IMR-90 (cell line): Measurements from ENCODE around the gene OMD. TPM values are rescaled to one million over a fixed set of nuclear protein-coding genes. Genes with fewer than 3 reads are reported as not detected.

Source experiments
- ATAC-seq: fragments of 200-7000 bp; cut with Tn5 transposase; 2 replicates; pipeline ENCODE4 v1.9.1; 2020; ENCODE audit warnings: low read depth, mild to moderate bottlenecking, moderate library complexity
- BruUV-seq: library from RNA; stranded (reverse); fragments of 400-500 nt; replicated peaks from 2 replicates; lab custom pipeline; 2021; lab: Mats Ljungman, UMichigan
- CTCF ChIA-PET: fragments of 300-600 bp; formaldehyde crosslinking; extraction: SDS; loops from one replicate; lab custom pipeline; 2021; ENCODE audit warnings: antibody characterized with exemption; lab: Yijun Ruan, JAX
- POLR2A ChIA-PET: fragments of 300-600 bp; sonication (Branson Sonifier 250); formaldehyde crosslinking; loops from one replicate; lab custom pipeline; 2022; ENCODE audit warnings: antibody characterized with exemption; ENCODE audit not compliant: unreplicated experiment; lab: Charles Lee
- DNase-seq: peaks from one replicate; pipeline ENCODE4 v3.0.0; 2013
- H2AFZ ChIP-seq: replicated peaks from 2 replicates; pipeline ENCODE3; 2013; ENCODE audit warnings: low read length, mild to moderate bottlenecking; ENCODE audit not compliant: poor library complexity
- H2AK5ac ChIP-seq: 2 replicates; pipeline ENCODE4 v1.6.1; 2013; ENCODE audit warnings: low read depth, low read length, inconsistent platforms
- H2AK9ac ChIP-seq: replicated peaks from 2 replicates; pipeline ENCODE3; 2013; ENCODE audit warnings: mild to moderate bottlenecking, low read depth, low read length, moderate library complexity; ENCODE audit not compliant: poor library complexity
- H2BK120ac ChIP-seq: 2 replicates; pipeline ENCODE4 v1.6.1; 2013; ENCODE audit warnings: low read depth, low read length, inconsistent platforms
- H2BK15ac ChIP-seq: 3 replicates; pipeline ENCODE4 v1.6.1; 2013; ENCODE audit warnings: low read depth, low read length, inconsistent platforms
- H2BK20ac ChIP-seq: 2 replicates; pipeline ENCODE4 v1.6.1; 2013; ENCODE audit warnings: low read depth, mild to moderate bottlenecking, inconsistent platforms, low read length, moderate library complexity
- H2BK5ac ChIP-seq: 2 replicates; pipeline ENCODE4 v1.6.1; 2013; ENCODE audit warnings: mild to moderate bottlenecking, low read depth, low read length, inconsistent platforms; ENCODE audit not compliant: poor library complexity, severe bottlenecking
- H3K14ac ChIP-seq: replicated peaks from 2 replicates; pipeline ENCODE4 v1.6.1; 2013; ENCODE audit warnings: low read depth, low read length, inconsistent platforms
- H3K18ac ChIP-seq: 2 replicates; pipeline ENCODE4 v1.6.1; 2013; ENCODE audit warnings: low read depth, low read length, control low read depth
- H3K23ac ChIP-seq: 2 replicates; pipeline ENCODE4 v1.6.1; 2013; ENCODE audit warnings: low read depth, low read length, inconsistent platforms
- H3K27ac ChIP-seq: 2 replicates; pipeline ENCODE4 v1.5.1; 2013; ENCODE audit warnings: mild to moderate bottlenecking, control low read depth, low read length; ENCODE audit not compliant: insufficient read depth
- H3K27me3 ChIP-seq: 2 replicates; pipeline ENCODE4 v1.6.1; 2013; ENCODE audit warnings: low read length; ENCODE audit not compliant: control insufficient read depth, insufficient read depth
- H3K36me3 ChIP-seq: 2 replicates; pipeline ENCODE4 v1.6.1; 2013; ENCODE audit warnings: low read length, mixed read lengths; ENCODE audit not compliant: control insufficient read depth, insufficient read depth
- H3K4ac ChIP-seq: 2 replicates; pipeline ENCODE4 v1.6.1; 2013; ENCODE audit warnings: low read depth, low read length, inconsistent platforms
- H3K4me1 ChIP-seq: 2 replicates; pipeline ENCODE4 v1.6.1; 2013; ENCODE audit warnings: low read length, mixed read lengths; ENCODE audit not compliant: control insufficient read depth, insufficient read depth
- H3K4me2 ChIP-seq: 2 replicates; pipeline ENCODE4 v1.6.1; 2013; ENCODE audit warnings: low read depth, mild to moderate bottlenecking, control low read depth, low read length, moderate library complexity
- H3K4me3 ChIP-seq: 2 replicates; pipeline ENCODE4 v1.5.1; 2013; ENCODE audit warnings: low read depth, mild to moderate bottlenecking, control low read depth, low read length, moderate library complexity; ENCODE audit not compliant: insufficient read depth
- H3K56ac ChIP-seq: 2 replicates; pipeline ENCODE4 v1.6.1; 2013; ENCODE audit warnings: low read length, inconsistent platforms; ENCODE audit not compliant: insufficient read depth; ENCODE audit errors: extremely low read depth
- H3K79me1 ChIP-seq, 2 experiments: 2 replicates each; pipeline ENCODE4 v1.6.1; 2013; ENCODE audit warnings: low read length in 2 of 2, inconsistent platforms in 1 of 2, low read depth in 1 of 2
- H3K9ac ChIP-seq: 2 replicates; pipeline ENCODE4 v1.6.1; 2013; ENCODE audit warnings: low read depth, low read length, control low read depth
- H3K9me1 ChIP-seq: 2 replicates; pipeline ENCODE4 v1.6.1; 2013; ENCODE audit warnings: low read length, inconsistent platforms; ENCODE audit not compliant: insufficient read depth
- H3K9me3 ChIP-seq: 2 replicates; pipeline ENCODE4 v1.6.1; 2013; ENCODE audit warnings: low read length; ENCODE audit not compliant: control insufficient read depth, insufficient read depth
- H4K20me1 ChIP-seq: 2 replicates; pipeline ENCODE4 v1.6.1; 2013; ENCODE audit warnings: low read length, inconsistent platforms; ENCODE audit not compliant: insufficient read depth
- H4K5ac ChIP-seq: 2 replicates; pipeline ENCODE4 v1.6.1; 2013; ENCODE audit warnings: mild to moderate bottlenecking, low read depth, low read length, control low read depth
- H4K8ac ChIP-seq, 2 experiments: 2 replicates each; pipeline ENCODE4 v1.6.1; 2013; ENCODE audit warnings: low read depth in 2 of 2, low read length in 2 of 2, control low read depth in 1 of 2, inconsistent platforms in 1 of 2
- H4K91ac ChIP-seq: 2 replicates; pipeline ENCODE4 v1.6.1; 2013; ENCODE audit warnings: low read depth, low read length, inconsistent platforms; ENCODE audit not compliant: insufficient read depth
- BHLHE40 ChIP-seq: fragments of 150-350 bp; IDR thresholded peaks from 2 replicates; pipeline ENCODE4 v1.6.1; 2016; ENCODE audit warnings: mild to moderate bottlenecking, low read depth, low read length
- CTCF ChIP-seq: conservative IDR thresholded peaks from 2 replicates; pipeline ENCODE4 v1.5.1; 2012; ENCODE audit warnings: mild to moderate bottlenecking, low read depth, low read length, improper control_type of control experiment
- RAD21 ChIP-seq: IDR thresholded peaks from 2 replicates; pipeline ENCODE4 v1.6.1; 2012; ENCODE audit warnings: low read length, improper control_type of control experiment
- WGBS, 2 experiments: methylation state at CpG; one replicate each; pipeline versions ENCODE4 v1.1.5 to v1.1.7; 2013; ENCODE audit warnings: missing lambda C conversion rate in 2 of 2; ENCODE audit not compliant: insufficient read length in 1 of 2; ENCODE audit errors: extremely low coverage in 2 of 2; 5-methylcytosine and 5-hydroxymethylcytosine counted together
- dilution Hi-C: fragments of 300-500 bp; cut with HindIII; formaldehyde crosslinking; loops from one replicate; pipeline ENCODE4 v1.14.3; 2018; ENCODE audit warnings: low sequenced_read_pairs; ENCODE audit not compliant: unreplicated experiment
- in situ Hi-C: fragments of 300-500 bp; cut with MboI; formaldehyde crosslinking; loops from 3 replicates; pipeline ENCODE4 v1.14.3; 2019; ENCODE audit warnings: low sequenced_read_pairs, inconsistent platforms, mixed read lengths
- intact Hi-C: fragments of 100-400 bp; cut with micrococcal nuclease; formaldehyde crosslinking; loops from 2 replicates; pipeline ENCODE4 v1.10.0; 2022
- polyA plus RNA-seq, 3 experiments: library from polyadenylated mRNA; depleted of rRNA; stranded (reverse); fragments of >200 nt; gene quantifications; 2 replicates each; pipeline ENCODE4 v1.2.3, GENCODE V29; 2012; ENCODE audit warnings: low replicate concordance in 1 of 3
- total RNA-seq: library from RNA; depleted of rRNA; stranded (reverse); fragments of >200 nt; gene quantifications from 2 replicates; pipeline ENCODE4 v1.2.3, GENCODE V29; 2012

The OMD gene
- total and polyA plus RNA-seq, 2 of the 4 experiments (the other 2 are of a cell fraction), result not detected

- Histone ChIP-seq H3K56ac (no peak overlapping the region), H3K4me2 (no peak overlapping the region), H3K9ac (no peak overlapping the region), H4K5ac (no peak overlapping the region), H2BK120ac (peak overlapping the region; percentile 24; the same call in 1 of the 2 replicates), H4K91ac (no peak overlapping the region; the same call in 1 of the 2 replicates), H2AK5ac (no peak overlapping the region; the same call in 1 of the 2 replicates), H2BK20ac (peak overlapping the region; percentile 28; the same call in 1 of the 2 replicates), H3K4ac (0 out of 2 replicates have a peak overlapping the region, but pooled peaks have one; percentile 1), H3K9me3 (no peaks in the 10 kb centered on the region), H2AFZ (no peak overlapping the region), H3K23ac (peak overlapping the region; percentile 29; the same call in 1 of the 2 replicates), H2AK9ac (no peak overlapping the region), H3K4me1 (peaks cover 3% of the 10 kb centered on the region), H3K9me1 (peaks cover 11% of the 10 kb centered on the region), H2BK5ac (no peak overlapping the region), H4K8ac (no peak overlapping the region), H3K18ac (no peak overlapping the region), H3K27me3 (no peaks in the 10 kb centered on the region), H3K4me3 (no peak overlapping the region), H3K79me1 (peaks cover 0 to 4% of the 10 kb centered on the region in 2 experiments; a peak in 1 of 4 replicates), H3K36me3 (no peaks in the 10 kb centered on the region), H2BK15ac (peak overlapping the region; percentile 15; the same call in 1 of the 3 replicates), H4K20me1 (no peaks in the 10 kb centered on the region), H3K27ac (no peak overlapping the region), H3K14ac (peak overlapping the region; percentile 38; the same call in 1 of the 2 replicates)
- TF ChIP-seq CTCF (no peak), RAD21 (no peak), BHLHE40 (no peak)
- DNase-seq, result peak; percentile 66
- no TSS peak for BruUV-seq
- ChIA-PET POLR2A (no interaction called here), CTCF (no interaction called here)
- ATAC-seq, result peak; percentile 33
- WGBS, 2 experiments, result no CpG with 5 or more reads among the region's 2 CpGs
- in situ Hi-C loops (no loop called here), dilution Hi-C loops (no loop called here), intact Hi-C loops (no loop called here)
Observed at GRCh38 chr9:92468206-92468605, 43.9 kb upstream of the OMD start.
